ENCODE results near the gene ASXL3.

ASXL3 gene

DNA sequence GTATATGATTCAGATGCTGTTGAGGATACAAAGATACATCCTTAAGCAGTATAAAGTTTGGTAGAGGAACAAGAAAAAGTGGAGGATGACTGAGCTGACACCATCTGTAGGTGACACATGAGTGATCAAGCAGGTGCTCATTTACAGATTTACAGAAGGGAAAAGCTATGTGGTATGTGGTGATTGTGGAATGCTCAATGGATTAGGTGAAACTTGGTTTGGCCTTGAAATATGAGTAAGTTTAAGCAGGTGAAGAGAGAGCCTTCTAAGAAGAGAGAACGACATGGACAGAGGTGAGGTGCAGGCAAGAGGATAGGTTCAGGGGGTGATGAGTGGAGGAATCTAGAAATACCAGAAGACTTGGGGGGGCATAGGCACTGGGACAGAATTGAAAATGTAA, 5.9 kb downstream of the ASXL3 start:
- no peak for DNase-seq

DNA sequence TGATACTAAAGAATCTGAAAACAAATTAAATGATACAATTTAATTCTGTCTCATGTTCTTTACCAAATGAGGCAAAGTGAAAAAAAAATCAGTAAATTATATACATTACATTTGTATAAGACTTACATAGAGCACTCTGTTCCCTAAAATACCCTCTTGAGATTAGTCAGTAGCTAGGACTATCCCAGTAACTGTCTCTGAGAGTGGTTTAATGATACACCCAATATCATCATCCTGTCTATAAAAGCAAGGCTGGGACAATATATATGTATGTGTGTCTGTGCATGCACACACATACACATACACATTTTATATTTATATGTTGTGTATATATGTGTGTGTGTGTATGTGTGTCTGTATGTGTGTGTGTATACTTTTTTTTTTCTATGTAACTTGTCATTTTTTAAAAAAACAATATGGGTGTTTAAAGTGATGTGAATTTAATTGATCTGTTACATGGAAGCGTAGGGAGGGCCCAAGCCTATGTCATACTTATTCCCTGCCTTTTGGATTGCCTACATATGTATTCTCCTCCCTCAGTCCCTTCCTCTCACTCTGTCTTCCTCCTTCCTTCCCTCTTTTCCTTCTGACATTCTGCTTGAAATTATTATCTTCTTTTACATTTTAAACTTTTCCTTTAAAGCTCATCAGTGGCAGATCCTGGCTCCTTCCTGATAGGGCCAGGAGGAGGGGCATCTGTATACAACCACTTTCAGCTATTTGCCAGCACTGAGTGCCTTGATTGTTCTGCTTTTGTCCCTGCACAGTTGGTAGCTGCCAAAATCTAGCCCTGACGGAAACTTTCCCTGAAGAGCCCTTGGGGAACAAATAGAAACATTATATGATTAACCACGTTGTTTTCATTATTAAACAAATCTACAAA, 6.8 kb downstream of the ASXL3 start:
- no peak for DNase-seq

DNA sequence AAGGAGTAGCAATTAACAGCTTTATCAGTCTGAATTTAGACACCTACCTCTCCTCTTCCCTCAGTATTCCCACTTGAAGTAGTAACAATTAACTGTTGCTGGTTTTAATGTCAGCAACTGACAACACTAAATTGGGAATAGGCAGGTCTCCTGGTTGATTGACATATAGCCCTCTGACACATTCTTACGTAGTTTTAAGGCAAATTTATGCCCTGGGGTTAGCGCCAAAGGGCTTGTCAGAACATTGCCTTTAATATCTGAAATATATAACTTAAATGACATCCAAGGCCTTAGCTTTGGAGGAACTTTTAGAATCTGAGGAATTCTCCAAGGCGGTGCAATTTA, 7.4 kb downstream of the ASXL3 start:
- no peak for DNase-seq

DNA sequence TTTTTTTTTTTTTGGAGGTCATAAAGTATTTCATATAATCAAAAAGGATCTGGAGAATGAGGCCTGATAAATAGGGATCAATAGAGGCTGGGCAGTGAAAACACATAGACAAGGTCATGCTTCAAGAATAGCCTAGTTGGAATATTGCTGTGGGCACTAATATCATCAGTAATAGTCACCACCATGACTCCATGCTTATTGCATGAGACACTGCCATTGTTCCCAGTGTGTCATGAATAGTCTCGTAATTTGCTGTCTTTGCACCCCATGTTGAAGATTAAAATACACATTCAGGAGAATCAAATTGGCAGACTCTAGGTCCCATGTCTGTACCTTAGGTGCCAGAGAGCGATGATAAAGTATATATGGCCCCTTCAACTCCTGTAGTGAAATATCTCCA, 10.3 kb downstream of the ASXL3 start:
- no peak for DNase-seq

DNA sequence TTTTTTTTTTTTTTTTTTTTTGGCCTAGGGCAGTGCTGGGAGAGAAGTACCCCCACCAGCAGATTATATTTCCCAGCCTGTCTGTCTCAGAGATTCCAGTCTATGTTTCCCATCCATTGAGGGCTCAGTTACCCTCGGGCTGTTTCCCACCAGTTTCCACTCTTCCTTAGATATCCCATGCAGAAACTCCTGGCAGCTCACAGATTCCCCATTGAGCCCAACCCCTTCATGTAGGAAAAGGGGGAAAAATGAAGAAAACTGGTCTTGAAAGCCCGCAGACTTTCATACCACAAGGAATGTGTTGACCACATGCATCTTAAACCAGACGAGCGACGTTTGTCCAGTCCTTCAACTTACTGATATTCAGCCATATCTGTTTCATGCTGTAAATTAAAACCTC, 15.2 kb downstream of the ASXL3 start:
- DNase-seq, result no peak

DNA sequence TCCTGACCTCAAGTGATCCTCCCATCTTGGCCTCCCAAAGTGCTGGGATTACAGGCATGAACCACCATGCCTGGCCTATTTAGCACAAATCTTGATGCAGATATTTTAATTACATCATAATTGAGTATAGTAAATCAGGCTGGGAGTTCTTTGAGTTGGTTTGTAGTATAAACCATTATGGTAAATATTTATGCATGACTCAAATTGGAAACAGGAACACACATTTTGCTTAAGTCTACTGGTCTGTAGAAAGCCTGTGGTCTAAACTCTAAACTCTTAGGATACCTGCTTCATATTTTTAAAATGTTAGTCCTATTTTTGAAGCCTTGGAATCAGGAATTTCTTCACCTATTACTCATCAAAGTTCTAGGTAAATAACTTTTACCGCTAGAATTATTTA, 16.8 kb downstream of the ASXL3 start:
- DNase-seq, result no peak

DNA sequence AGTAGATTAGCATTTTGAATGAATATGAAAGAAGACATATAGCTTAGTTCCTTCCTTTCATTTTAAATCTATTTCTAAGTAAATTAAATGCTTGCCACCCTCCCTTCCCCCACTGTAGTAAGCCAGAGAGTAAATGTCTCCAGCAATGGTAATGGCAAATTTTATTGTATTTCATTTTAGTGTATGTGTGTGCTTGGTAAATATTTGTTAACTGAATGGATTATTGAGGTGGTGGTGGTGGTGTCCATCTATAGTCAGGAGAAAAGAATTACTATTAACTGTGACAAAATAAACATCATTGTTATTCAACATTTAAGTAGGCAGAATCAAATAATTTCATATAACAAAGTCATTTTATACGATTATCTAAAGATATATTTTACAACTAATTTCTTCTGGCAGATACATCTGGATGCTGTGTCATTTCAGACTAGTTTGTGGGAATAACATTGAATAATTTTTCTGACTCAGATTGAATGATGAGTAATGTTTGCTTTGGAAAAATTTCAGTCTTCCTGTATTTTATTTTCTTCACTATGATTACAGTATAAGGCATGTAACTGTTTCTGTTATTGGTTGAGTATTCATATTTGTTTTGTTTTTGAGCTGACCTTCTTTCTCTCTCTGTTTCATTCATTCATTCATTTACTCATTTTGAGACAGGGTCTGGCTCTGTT, 18.3 kb downstream of the ASXL3 start:
- no peak for DNase-seq

DNA sequence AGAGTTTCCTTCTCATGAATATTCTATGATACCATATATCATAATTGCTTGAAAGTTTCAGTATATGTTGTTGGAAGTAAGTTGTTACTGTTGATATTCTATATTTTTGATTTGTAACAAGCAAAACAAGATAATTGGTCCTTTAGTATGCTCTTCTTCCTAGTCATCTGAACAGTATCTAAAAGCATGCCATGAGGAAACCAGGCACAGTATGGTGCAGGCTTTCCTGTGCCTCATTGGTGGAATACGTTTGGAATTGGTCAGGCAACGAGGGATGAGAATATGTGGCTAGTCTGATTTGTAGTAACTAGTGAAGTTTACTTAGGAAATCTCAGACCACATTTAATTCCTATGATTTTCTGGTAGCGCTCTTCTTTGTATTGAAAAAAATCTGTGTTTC, 22.8 kb downstream of the ASXL3 start:
- no peak for DNase-seq

DNA sequence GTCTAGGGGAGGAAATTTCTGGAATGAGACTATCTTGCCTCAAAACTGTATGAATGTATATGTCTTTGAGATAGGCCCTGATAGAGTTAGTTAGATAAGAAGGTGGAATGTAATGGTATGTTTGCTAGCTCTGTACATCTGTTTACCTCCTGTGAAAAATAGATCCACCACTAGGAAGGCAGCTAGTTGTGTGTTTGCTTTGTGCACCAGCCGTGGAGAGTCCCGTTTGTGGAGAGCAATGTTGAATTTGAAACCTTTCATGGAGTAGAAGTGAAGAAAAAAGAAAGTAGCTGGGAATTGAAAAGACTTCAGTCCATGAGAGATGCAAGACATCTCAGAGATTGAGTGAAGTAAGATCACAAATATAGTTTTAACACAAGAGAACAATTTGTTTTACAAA, 25.4 kb downstream of the ASXL3 start:
- DNase-seq, result no peak

DNA sequence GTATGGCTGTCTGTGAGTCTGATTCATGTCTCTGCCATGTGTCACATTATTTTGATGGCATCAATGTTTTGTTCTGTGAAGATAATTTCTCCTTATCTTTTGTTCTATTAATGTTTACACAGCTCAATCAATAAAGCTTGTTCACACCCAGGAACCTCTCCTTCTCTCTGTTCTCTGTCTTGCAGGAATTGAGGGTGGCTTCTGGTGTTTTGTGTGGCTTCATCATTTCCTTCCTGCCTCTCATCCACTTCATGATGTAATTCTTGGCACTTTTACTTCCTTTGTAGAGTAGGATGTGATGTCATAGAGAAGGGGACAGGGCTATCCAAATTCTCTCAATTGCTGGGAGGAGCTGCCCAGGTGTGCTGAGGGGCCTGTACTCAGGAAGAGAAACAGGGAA, 27.2 kb downstream of the ASXL3 start:
- DNase-seq, result no peak

DNA sequence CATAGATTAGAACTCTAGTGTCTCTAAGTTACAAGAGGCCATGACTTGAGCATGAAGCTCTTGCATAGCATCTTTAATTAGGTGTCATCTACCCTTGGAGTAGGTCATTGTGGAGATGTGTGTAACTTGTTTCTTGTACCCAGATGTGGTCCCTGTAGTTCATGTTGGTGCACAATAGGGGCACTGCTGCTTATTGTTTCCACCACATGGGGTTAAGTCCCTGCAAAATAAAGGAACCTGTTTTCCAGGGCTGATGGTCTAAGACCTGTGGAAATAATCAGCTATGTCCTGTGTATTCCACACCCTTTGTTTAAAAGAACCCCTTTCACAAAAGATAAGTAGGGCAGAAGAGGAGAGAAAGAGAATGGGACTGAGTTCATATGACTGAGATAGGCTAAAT, 28.6 kb downstream of the ASXL3 start:
- DNase-seq, result no peak

DNA sequence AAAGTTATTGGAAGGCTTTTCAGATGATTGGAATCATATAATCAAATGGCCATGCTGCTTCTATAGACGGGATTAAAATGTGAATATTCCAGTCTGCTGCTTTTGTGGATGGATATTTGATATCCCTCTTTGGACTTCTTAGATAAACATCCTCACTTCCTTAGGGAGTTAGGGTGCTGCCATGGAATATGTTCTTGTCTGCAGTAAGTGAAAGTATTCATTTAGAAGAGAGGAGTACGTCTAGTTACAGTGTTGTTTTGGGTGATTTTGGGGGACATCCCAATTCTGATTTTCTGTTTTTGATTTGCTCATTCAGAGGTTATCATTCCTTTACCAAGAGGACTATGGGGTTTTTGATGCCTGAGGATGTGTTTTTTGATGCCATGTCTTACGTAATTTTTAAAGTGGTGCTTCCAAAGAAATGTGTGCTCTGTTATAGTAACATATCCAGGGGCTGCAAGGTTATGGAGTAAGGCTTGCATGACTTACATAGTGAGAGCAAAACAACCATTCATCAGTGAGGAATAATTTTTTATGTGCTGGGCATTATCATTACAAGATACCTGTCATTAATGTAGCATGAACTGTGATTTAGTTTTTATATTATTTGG, 33.6 kb downstream of the ASXL3 start:
- no peak for DNase-seq

DNA sequence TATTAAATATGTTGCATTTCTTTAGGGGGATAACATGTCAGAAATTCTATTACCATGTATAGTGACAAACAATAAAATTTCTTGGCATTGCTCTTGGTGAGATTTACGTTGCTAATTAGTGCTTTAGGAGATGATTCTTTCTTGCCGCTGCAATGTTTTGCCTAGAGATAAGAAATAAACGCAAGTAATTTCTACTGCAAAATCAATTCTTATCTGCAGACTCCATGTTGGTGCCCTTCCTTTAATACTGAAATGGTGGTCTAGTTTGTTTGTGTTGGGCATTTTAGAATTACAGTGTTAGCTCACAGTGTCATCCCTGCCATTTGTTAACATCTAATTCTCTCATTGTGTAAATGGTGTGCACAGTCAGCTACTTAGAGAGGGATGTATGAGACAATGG, 34.6 kb downstream of the ASXL3 start:
- no peak for DNase-seq

DNA sequence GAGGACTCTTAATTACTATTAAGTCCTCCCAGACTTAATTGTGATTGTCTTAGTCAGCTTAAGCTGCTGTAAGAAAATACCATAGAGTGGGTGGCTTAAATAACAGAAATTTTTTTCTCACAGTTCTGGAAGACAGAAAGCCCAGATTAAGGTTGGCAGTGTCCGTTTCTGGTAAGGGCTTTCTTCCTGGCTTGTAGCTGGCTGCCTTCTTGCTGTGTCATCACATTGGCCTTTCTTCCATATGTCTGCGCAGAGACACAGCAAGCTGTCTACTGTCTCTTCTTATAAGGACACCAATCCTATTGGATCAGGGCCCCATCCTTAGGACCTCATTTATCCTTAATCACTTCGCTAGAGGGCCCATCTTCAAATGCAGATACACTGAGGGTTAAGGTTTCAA, 38.5 kb downstream of the ASXL3 start:
- no peak for DNase-seq

DNA sequence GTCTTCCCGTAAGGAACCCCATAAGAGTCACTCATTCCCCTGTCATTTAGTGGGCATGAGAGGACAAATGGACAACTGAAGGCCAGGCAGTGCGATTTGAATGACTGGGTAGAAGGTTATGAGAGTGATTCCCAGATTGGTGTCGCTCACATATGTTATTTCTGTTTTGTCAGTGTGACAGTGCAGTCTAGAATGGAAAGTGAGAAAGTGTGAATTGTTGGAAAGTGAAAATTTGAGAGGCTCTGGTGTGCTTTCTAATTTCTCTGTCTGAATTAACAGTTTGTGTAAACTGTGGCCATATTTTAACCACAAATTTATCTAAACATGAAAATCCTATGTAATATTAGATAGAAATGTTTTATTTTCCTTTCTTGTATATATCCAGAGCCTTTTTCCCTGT, 49.1 kb downstream of the ASXL3 start:
- no peak for DNase-seq

DNA sequence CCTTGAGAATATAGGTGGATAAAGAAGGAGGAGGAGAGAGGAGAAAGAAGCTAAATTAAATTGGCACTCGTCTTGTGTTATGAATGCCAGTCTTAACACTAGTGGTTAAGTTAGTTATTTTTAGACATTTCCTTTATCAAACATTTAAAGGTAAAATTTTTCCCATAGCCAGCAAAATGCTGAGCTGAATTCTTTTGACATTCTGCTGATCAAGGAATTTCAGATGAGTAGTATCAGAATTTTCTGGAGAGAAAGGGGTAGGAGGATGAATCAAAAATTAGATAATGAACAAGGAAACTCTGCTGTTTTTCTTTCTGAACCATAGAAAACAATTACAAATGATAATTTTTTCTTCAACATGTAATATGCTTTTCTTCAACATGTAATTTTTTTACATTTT, 52.5 kb downstream of the ASXL3 start:
- no peak for DNase-seq

DNA sequence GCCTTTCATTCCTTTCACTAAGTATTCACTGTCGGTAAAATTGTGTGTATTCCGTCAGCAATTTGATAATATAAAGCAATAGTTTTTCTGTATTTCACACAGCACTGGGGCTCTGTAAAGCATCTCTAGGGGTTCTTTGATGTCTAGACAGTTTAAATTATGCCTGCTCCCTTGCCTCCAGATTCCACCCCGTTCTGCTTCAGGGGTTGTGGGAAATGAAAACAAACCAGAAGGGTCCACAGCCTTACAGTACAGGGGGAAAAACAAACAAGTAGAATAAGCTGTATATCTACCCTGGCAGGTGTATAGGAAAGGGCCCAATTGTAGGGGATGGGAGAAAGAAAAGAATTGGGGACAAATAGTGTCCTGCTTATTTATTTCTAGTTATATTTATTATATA, 63.1 kb downstream of the ASXL3 start:
- DNase-seq, result no peak

DNA sequence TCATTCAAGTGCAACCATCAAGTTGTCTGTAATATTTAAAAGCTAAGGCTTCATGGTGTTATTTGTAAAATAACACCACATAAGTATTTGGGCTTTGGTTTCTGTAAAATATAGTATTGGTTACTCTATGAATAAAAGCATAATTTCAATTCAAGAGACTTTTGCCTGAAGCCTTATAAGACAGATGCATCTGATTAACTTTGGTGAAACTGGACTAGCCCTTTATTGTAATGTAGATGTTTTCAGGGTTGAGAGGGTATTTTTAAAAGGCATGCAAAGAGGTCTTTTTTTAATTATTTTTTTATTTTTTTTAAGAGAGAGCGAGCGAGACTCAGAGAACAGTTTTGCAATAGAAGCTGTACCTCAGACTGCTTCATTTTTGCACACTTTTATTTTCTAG, 66.5 kb downstream of the ASXL3 start:
- no peak for DNase-seq

DNA sequence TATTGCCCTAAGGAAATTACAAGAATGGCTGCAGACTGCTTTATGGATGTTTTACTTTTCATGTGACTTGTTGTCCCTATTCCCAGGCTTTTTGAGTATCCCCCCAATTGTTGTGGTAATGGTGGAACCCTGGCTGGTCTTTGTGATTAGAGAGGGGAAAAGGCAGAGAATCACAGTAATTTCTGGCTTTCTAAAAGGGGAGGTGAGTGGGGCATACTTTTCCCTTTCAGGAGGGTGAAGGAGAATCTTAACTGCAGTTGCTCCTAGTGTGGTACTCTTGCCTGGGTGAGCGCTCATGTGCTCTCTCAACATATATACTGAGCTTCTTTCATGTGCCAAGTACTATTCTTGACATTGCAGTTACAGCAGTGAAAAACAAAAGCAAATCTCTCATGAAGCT, 69.3 kb downstream of the ASXL3 start:
- DNase-seq, result no peak

DNA sequence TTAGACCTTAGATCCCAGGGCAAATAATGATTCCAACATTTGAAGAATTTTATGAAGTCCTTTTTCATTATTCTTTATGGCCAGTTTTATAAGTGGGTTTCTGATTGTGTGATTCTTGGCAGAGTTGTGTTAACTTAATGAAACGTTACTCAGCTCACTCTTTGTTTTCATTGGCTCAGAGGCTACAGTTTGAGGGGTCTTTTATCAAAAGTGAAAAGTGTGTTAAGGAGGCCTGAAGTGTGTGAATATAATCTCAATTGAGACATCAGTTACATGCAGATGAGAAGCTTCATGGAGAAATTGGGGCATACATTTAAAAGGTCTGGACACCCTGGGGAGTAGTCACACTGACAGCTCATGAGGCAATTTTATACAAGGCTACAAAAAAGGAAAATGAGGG, 74.6 kb downstream of the ASXL3 start:
- no peak for DNase-seq

DNA sequence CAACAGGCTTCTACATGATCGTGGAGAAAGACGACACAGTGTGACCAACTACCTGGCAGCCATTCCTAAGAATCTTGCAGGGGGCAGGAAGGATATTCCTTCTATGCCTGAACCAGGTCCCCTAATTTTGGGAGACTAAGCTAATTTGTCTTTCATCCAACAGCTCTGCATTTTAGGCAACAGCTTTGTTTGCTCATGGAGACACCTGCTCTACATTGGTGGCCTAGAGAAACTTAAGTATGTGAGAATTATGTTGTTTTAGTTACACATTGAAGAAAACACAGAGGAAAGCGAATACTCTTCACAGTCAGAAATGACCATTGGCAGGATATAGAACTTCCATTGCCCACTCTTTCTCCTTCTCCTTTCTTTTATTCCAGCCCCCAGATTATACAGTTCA, 75.2 kb downstream of the ASXL3 start:
- DNase-seq, result no peak

DNA sequence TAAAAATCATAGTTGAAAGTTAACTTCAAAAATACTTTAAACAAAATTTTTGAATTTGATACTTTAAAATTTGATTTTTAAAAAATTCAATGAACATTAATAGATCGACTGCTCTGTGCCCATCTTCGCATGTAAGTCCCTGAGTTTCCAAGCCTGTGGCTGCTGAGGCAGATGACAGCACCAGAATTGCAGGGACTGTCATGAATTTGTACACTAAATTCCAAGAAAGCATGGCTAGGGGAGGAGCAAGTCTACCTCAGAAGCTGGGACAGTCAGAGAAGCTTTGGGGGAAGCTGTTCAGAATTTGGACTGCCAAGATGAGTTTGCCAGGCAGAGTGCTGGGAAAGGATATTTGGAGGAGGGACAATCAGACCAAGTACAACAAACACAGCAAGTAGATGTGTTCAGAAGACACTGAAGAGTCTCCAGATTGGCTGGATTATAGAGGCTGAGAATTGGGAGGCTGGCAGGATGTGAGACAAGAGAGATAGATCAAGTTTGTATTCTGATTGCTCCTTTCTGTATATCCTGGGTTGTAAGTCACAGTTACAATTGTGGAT, 79.0 kb downstream of the ASXL3 start:
- no peak for DNase-seq

DNA sequence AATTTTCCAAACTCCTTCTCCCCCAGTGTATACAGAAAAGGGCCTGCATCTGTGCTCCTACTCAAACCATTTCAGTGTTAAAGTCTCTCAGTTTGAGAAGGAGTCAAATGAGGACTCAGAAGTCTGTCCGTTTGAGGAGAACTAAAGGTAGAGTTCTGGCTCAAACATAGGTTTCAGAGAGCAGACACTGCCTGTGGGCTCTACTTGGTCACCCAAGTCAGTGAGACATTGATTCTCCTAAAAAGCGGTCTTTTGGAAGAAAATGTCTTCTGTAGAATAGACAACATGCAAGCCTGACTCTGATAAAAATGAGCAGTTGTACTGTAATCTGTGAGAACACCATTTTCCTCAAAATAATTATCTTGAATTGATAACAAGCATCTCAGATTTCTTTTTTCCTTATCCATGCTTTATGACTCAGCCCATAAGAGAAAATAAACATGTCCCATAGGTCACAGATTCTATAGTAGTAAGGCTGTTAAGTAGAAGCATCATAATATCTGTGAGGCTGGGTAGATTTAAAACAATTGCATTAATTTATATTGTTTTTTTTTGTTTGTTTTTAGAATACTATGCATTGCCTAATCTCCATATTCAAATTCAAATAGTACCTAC, 82.8 kb downstream of the ASXL3 start:
- no peak for DNase-seq

Data from suppressor macrophage (primary cell).